ENCODE data around the gene SLC11A1. TPM values are rescaled to one million over a fixed set of nuclear protein-coding genes. Genes with fewer than 3 reads are reported as not detected.
A peak's percentile ranks its signal among the peaks of the same experiment; 100 is the strongest.

Gene SLC11A1
- total RNA-seq, 1 experiment from 2014 or later, result 0.08 TPM

DNA sequence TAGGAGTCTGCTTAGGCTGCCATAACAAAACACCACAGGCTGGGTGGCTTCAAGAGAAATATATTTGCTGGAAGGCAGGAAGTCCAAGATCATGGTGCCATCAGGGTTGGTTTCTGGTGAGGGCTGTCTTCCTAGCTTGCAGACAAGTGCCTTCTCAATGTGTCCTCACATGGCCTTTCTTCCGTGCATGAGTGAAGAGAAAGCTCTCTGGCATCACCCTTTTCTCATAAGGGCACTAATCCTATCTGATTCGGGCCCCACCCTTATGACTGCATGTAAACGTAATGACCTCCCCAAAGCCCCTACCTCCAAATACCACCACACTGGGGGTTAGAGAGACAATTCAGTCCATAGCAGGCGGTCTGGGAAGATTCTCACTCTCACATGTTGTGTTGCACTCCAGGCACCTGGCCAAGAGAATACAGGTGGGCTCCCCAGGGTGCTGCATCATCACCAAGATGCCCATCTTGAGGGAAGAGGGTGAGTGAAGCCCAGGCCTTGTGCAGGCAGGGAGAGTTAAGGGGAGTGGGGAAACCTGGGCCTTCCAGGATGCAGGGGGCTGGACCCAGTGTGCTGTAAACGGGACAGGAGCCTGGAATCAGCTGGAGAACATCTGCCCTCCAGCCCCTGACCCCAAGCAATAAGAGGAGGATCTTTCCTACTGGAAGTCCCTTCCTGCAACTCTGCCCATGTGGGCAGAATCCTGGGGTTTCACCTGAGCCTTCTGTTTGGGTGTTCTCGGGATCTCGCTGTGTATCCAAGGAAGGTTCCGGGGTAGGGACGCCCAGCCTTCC lies 15.3 kb upstream of the SLC11A1 start:
- no peak for DNase-seq (ENCODE audit: low read depth)

DNA sequence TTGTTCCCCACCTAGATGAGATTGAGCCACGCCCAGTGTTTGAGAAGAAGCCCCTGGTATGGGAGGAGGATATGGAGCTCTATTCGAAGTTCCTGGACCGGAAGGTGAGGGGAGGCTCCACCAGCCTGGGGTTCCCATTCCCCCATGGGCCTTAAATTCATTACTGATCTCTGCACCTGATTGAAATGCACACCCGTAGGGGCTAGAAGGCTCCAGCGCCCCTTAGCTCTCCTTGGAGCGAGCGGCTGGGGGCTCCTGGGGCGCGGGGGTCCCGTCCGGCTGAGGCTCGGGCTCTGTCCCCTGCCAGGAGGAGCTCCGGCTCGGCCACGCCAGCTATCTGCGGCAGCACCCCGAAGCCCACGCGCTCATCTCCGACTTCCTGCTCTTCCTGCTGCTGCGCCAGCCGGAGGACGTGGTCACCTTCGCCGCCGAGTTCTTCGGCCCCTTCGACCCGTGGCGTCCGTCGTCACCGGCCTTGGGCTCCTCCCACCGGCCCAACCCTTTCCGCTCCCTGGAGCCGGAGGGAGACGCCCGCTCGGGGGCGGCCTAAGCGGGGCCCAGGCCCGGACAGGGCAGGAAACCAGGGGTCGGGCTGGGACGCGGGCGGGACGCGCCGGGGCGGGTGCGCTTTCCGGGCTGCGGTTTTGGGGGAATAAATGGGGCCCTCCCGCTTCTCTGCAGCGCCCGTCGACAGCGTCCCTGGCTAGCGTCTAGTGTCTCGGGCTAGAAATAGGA lies 14.5 kb upstream of the SLC11A1 start:
- no peak for DNase-seq (ENCODE audit: low read depth)

- no peak for DNase-seq (ENCODE audit: low read depth)
Measured at GRCh38 chr2:218368150-218368528, 13.9 kb upstream of the SLC11A1 start.

DNA sequence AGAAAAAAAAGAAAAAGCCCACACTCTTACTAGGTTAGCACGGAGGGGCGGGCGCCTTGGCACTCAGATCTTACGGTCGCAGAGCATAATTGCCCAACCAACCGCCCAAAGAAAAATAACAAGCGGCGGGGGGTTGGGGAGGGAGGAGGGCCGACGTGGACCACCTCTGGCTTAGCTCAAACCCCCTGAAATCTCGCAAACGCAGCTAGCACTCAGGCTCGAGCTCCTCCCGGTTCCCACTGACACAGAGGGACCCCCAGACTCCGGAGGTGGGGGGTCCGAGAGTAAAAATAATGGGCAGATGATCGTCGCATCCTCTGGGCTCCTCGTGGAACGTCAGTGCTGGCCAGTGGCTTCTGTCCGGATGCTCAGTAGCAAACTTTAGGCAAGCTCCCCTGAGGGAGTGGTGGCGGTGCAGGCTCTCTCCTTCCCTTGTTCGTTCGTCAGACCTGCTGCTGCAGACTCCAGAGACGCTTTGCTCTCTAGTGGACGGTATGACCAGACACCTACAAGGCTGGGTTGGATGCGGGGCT lies 13.4 kb upstream of the SLC11A1 start:
- DNase-seq (ENCODE audit: low read depth), result no peak

- no peak for DNase-seq (ENCODE audit: low read depth)
Measured at GRCh38 chr2:218369330-218369729, 12.7 kb upstream of the SLC11A1 start.

DNA sequence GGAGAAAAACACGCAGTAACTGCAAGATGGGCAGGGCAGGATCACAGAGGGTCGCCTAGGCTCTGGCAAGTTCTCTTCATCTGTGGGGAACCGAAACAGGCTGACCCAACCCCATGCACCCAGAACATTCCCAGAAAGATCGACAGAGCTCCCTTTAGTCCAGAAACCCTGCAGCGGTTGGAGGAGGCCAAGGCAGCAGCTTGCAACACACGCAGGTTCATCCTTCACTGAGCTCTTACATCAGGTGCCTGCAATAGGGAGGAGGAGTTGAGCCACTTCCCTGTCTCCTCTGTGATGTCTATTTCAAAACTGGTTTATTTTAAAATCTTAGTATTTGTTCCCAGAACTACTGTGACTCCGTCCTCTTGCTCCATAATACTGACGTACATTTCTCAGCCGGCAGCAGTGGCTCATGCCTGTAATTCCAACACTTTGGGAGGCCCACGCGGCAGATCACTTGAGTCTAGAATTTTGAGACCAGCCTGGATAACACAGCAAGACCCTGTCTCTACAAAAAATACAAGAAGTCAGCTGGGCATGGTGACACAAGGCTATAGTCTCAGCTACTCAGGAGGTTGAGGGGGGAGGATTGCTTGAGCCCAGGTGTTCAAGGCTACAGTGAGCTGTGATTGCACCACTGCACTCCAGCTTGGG lies 11.5 kb upstream of the SLC11A1 start:
- DNase-seq (ENCODE audit: low read depth), result no peak

- no peak for DNase-seq (ENCODE audit: low read depth)
Measured at GRCh38 chr2:218371983-218372350, 10.1 kb upstream of the SLC11A1 start.

DNA sequence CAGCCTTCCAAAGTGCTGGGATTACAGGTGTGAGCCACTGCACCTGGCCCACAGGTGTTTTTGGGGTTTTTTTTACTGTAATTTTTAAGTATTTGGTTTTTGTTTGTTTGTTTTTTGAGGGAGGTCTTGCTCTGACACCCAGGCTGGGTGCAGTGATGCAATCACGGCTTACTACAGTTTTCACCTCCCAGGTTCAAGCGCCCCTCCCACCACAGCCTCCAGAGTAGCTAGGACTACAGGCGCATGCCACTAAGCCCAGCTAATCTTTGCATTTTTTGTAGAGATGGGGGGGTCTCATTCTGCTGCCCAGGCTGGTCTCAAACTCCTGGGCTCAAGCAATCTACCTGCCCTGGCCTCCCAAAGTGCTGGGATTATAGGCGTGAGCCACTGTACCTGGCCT lies 7.3 kb upstream of the SLC11A1 start:
- no peak for DNase-seq (ENCODE audit: low read depth)

GRCh38 chr2:218375212-218375611 lies 6.9 kb upstream of the SLC11A1 start:
- DNase-seq (ENCODE audit: low read depth), result no peak

DNA sequence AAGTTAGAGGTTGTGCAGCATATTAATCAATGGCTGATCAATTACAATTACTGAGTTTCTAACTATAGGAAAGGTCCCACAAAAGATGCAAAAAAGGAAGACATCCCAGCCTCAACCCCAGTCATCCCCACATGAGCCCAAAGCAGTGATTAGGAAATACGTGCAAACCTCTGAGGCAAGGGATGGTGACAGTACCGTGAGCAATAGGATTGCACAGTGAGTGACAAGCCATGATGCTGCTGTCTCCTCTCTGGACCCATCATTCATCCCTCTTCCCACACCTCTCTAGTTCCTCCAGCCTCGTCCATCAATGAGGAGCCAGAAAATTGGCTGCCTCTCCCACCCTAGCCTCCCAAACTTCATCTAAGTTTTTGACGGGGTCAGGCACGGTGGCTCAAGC lies 4.0 kb upstream of the SLC11A1 start:
- no peak for DNase-seq (ENCODE audit: low read depth)

- DNase-seq (ENCODE audit: low read depth), result no peak
Measured at GRCh38 chr2:218382785-218383184, 712 bp downstream of the SLC11A1 start.

- DNase-seq (ENCODE audit: low read depth), result peak; percentile 44
Measured at GRCh38 chr2:218383892-218384519, 1.9 kb downstream of the SLC11A1 start.

DNA sequence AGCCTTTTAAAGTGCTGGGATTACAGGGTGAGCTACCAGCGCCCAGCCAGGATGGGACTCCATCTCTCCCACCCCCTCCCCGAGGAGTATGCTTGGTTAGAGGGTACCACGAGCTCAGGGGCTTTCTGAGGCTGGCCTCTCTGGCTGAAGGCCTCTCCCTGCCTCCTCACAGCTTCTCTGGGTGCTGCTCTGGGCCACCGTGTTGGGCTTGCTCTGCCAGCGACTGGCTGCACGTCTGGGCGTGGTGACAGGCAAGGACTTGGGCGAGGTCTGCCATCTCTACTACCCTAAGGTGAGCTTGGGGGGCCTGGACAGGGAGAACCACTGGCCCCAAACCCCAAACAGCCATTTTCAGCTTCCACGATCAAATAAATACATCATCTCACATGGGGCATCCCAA lies 2.9 kb downstream of the SLC11A1 start:
- no peak for DNase-seq (ENCODE audit: low read depth)

- no peak for DNase-seq (ENCODE audit: low read depth)
Measured at GRCh38 chr2:218386505-218387368, 4.7 kb downstream of the SLC11A1 start.

DNA sequence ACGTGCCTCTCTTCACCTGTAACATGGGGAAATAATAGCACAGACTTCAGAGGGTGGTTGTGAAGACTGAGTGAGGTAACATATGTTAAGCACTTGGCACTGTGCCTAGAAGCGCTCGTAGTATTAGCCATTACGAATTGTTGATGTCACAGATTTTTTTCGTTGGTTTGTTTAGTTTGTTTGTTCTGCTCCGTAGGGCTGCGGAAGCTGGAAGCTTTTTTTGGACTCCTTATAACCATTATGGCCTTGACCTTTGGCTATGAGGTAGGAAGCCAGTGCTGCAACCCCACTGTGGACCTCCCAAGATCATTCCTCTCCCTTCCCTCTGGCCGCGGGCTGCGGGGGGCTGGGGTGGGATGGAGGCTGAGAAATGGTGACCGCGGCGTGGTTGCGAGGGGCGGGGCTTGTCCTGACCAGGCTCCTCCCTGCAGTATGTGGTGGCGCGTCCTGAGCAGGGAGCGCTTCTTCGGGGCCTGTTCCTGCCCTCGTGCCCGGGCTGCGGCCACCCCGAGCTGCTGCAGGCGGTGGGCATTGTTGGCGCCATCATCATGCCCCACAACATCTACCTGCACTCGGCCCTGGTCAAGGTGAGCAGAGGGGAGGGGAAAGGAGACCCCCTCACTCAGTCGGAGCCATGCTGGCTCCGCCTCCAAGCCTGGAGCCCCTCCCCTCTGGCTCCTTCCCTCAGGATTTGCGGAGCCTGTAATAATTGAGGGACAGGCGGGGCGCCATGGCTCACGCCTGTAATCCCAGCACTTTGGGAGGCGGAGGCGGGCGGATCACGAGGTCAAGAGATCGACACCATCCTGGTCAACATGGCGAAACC lies 5.5 kb downstream of the SLC11A1 start:
- no peak for DNase-seq (ENCODE audit: low read depth)

GRCh38 chr2:218389333-218390150 lies 7.5 kb downstream of the SLC11A1 start:
- no peak for DNase-seq (ENCODE audit: low read depth)

DNA sequence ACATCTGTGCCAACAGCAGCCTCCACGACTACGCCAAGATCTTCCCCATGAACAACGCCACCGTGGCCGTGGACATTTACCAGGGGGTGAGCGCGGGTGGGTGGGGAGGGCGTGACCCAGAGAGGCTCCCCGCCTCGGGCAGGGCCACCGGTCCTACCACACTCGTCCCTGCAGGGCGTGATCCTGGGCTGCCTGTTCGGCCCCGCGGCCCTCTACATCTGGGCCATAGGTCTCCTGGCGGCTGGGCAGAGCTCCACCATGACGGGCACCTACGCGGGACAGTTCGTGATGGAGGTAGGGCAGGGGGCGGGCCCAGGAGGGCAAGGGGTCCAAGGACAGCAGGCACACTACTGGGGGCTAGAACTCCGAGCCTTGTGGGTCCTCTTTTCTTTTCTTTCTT lies 9.1 kb downstream of the SLC11A1 start:
- DNase-seq (ENCODE audit: low read depth), result no peak

DNA sequence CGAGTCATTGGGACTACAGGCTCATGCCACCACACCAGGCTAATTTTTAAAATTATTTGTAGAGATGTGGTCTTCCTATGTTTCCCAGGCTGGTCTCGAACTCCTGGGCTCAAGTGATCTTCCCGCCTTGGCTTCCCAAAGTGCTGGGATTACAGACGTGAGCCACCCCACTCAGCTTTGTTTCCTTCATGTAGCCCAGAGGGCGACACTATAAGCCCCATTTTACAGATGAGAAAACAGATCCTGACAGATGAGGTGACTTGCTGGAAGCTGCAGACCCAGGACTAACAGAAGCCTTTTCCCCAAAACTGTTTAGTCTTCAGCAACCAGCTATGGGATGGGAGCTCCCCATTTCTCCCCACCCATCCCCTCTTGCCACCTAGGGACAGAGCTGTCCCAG lies 10.4 kb downstream of the SLC11A1 start:
- no peak for DNase-seq (ENCODE audit: low read depth)

GRCh38 chr2:218392891-218393462 lies 10.9 kb downstream of the SLC11A1 start:
- no peak for DNase-seq (ENCODE audit: low read depth)
